Astrocyte (in vitro differentiated cells and primary cell): Measurements from ENCODE around the gene XDH.

ENCODE experiments used
- EZH2 ChIP-seq: IDR thresholded peaks from 2 replicates; pipeline ENCODE4 v1.6.1; 2012; ENCODE audit warnings: mild to moderate bottlenecking, low read length, inconsistent platforms; ENCODE audit not compliant: insufficient read depth
- TF ChIP-seq, protein P1 (sequence below): IDR thresholded peaks from 2 replicates; pipeline ENCODE4 v1.5.1; 2011; ENCODE audit warnings: low read depth, mild to moderate bottlenecking, inconsistent platforms, low read length, moderate library complexity; ENCODE audit not compliant: insufficient read depth

DNA sequence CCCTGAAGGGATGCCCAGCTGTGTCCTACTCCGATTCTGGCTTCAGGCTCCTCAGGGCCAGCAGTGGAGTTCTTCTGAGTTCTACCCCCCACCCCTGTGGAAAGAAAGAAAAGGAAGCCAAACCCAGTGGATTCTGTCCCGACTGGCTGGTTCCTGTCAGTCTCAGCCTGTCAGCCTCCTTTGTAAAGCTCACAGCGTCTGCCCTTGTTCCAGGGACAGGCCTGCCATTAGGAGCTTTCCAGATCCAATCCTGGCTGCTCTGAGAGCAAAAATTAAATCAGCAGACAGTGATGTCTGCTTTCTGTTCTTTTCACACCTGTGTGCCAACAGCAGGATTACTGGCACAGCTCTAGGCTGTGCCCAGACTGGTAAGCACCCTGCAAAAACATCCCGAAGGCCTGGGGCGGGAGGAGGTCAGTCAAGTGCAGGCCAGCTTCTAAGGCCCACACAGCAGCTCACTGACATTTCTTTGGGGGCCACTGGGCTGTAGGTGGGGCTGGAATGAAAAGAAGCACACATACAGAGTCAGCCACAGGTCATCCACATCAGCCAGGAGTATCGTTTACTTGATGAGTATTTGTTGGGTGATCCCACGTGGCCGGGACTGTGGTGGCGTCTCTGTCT, 111.5 kb downstream of the XDH start:
- TF ChIP-seq EZH2 = no peak
- TF ChIP-seq, protein P1, sequence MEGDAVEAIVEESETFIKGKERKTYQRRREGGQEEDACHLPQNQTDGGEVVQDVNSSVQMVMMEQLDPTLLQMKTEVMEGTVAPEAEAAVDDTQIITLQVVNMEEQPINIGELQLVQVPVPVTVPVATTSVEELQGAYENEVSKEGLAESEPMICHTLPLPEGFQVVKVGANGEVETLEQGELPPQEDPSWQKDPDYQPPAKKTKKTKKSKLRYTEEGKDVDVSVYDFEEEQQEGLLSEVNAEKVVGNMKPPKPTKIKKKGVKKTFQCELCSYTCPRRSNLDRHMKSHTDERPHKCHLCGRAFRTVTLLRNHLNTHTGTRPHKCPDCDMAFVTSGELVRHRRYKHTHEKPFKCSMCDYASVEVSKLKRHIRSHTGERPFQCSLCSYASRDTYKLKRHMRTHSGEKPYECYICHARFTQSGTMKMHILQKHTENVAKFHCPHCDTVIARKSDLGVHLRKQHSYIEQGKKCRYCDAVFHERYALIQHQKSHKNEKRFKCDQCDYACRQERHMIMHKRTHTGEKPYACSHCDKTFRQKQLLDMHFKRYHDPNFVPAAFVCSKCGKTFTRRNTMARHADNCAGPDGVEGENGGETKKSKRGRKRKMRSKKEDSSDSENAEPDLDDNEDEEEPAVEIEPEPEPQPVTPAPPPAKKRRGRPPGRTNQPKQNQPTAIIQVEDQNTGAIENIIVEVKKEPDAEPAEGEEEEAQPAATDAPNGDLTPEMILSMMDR = no peak
